OCI-LY7 (cell line): ENCODE results near the gene TFRC. TPM values are rescaled to one million over a fixed set of nuclear protein-coding genes. Genes with fewer than 3 reads are reported as not detected.

Experiments used
- BruUV-seq: library from RNA; stranded (reverse); fragments of 400-500 nt; replicated peaks from 2 replicates; lab custom pipeline; 2021; lab: Mats Ljungman, UMichigan
- CTCF ChIA-PET: fragments of 300-600 bp; sonication (Branson Sonifier 250); formaldehyde crosslinking; loops from one replicate; lab custom pipeline; 2022; ENCODE audit warnings: antibody characterized with exemption; ENCODE audit not compliant: unreplicated experiment; lab: Charles Lee
- POLR2A ChIA-PET: fragments of 300-600 bp; sonication (Branson Sonifier 250); formaldehyde crosslinking; loops from one replicate; lab custom pipeline; 2022; ENCODE audit warnings: antibody characterized with exemption; lab: Charles Lee
- DNase-seq: peaks from one replicate; pipeline ENCODE4 v3.0.0-alpha.2; 2015; ENCODE audit warnings: low spot score
- H2AFZ ChIP-seq: fragments of 200-600 bp; sonication (generic), shearing (Covaris generic); 2 replicates; pipeline ENCODE4 v1.6.1; 2014; ENCODE audit warnings: mild to moderate bottlenecking, antibody characterized with exemption, low read length, moderate library complexity
- H3K27ac ChIP-seq: fragments of 200-600 bp; sonication (generic); 2 replicates; pipeline ENCODE4 v1.5.1; 2014; ENCODE audit warnings: mixed run types, low read depth, mild to moderate bottlenecking, moderate library complexity, low read length, inconsistent platforms; ENCODE audit not compliant: poor library complexity, severe bottlenecking
- H3K36me3 ChIP-seq: fragments of 200-600 bp; sonication (generic); 2 replicates; pipeline ENCODE4 v1.6.1; 2014; ENCODE audit warnings: mild to moderate bottlenecking, antibody characterized with exemption, low read length, moderate library complexity, mixed read lengths; ENCODE audit not compliant: insufficient read depth
- H3K4me1 ChIP-seq: fragments of 200-600 bp; sonication (generic); 2 replicates; pipeline ENCODE4 v1.5.1; 2014; ENCODE audit warnings: mild to moderate bottlenecking, low read length; ENCODE audit not compliant: insufficient read depth, poor library complexity, severe bottlenecking
- H3K4me2 ChIP-seq: fragments of 200-600 bp; sonication (generic); 2 replicates; pipeline ENCODE4 v1.6.1; 2014; ENCODE audit warnings: mild to moderate bottlenecking, low read length
- H3K4me3 ChIP-seq: fragments of 200-600 bp; sonication (generic); 2 replicates; pipeline ENCODE4 v1.5.1; 2014; ENCODE audit warnings: mild to moderate bottlenecking, low read depth, low read length; ENCODE audit not compliant: poor library complexity, severe bottlenecking
- H3K79me2 ChIP-seq: fragments of 200-600 bp; sonication (generic); 2 replicates; pipeline ENCODE4 v1.6.1; 2016; ENCODE audit warnings: low read depth, mild to moderate bottlenecking, low read length, moderate library complexity, mixed read lengths; ENCODE audit not compliant: insufficient read depth
- H3K9me2 ChIP-seq: fragments of 200-600 bp; sonication (generic); 2 replicates; pipeline ENCODE4 v1.6.1; 2016; ENCODE audit warnings: mild to moderate bottlenecking, low read length, mixed read lengths; ENCODE audit not compliant: insufficient read depth
- H3K9me3 ChIP-seq: fragments of 200-600 bp; sonication (generic); 2 replicates; pipeline ENCODE4 v1.6.1; 2014; ENCODE audit warnings: mild to moderate bottlenecking, mixed run types, low read length, mixed read lengths
- H4K20me1 ChIP-seq: fragments of 200-600 bp; sonication (generic); 2 replicates; pipeline ENCODE4 v1.6.1; 2014; ENCODE audit warnings: mild to moderate bottlenecking, antibody characterized with exemption, low read length, moderate library complexity, mixed read lengths; ENCODE audit not compliant: insufficient read depth
- EZH2phosphoT487 ChIP-seq: fragments of 200-600 bp; sonication (generic); IDR thresholded peaks from 2 replicates; pipeline ENCODE4 v1.6.1; 2018; ENCODE audit warnings: low read depth, borderline replicate concordance, mild to moderate bottlenecking, mixed run types, antibody characterized with exemption, low read length, moderate library complexity, mixed read lengths
- intact Hi-C: fragments of 100-400 bp; cut with micrococcal nuclease; formaldehyde crosslinking; loops from one replicate; pipeline ENCODE4 v1.10.0; 2022; ENCODE audit not compliant: unreplicated experiment
- total RNA-seq, 2 experiments: library from RNA; depleted of rRNA in 1 of 2; stranded (reverse); fragments of >200 nt in 1 of 2; shearing (Covaris generic) in 1 of 2; gene quantifications; 2 replicates each; pipeline ENCODE4 v1.2.3, GENCODE V29; 2014 to 2022
- TF ChIP-seq, protein P1 (sequence below): fragments of 200-600 bp; sonication (generic); conservative IDR thresholded peaks from 2 replicates; pipeline ENCODE4 v1.5.1; 2014; ENCODE audit warnings: mild to moderate bottlenecking, antibody characterized with exemption, low read length, moderate library complexity, mixed read lengths

TFRC gene
- total RNA-seq, 2 experiments from 2014 or later, result 127 to 236 TPM

DNA sequence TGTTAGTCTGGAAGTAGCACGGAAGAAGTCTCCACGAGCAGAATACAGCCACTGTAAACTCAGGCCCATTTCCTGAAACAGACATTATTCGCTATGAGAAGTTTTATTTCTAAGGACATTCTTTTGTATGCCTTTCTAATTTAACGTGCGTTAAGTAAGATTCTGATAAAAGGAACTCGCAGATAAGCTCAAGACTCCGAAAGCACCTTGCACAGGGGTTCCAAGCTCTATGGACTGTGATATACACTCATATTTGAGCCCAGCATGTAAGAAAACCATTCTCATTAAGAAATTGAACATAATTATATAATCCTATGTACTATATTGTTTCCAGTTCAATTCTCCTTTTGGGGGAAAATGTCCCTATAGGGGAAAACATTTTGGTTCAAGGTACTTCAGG is 28.4 kb downstream of the TFRC start:
- Histone ChIP-seq H3K4me2 (no peak overlapping the region), H2AFZ (no peak overlapping the region), H3K79me2 (no peaks in the 10 kb centered on the region), H4K20me1 (no peaks in the 10 kb centered on the region; the same call in 1 of the 2 replicates), H3K9me2 (no peaks in the 10 kb centered on the region), H3K4me3 (no peak overlapping the region), H3K27ac (no peak overlapping the region), H3K4me1 (no peaks in the 10 kb centered on the region), H3K9me3 (no peaks in the 10 kb centered on the region), H3K36me3 (peaks cover 99% of the 10 kb centered on the region)
- no peak for DNase-seq
- TF ChIP-seq, protein P1, sequence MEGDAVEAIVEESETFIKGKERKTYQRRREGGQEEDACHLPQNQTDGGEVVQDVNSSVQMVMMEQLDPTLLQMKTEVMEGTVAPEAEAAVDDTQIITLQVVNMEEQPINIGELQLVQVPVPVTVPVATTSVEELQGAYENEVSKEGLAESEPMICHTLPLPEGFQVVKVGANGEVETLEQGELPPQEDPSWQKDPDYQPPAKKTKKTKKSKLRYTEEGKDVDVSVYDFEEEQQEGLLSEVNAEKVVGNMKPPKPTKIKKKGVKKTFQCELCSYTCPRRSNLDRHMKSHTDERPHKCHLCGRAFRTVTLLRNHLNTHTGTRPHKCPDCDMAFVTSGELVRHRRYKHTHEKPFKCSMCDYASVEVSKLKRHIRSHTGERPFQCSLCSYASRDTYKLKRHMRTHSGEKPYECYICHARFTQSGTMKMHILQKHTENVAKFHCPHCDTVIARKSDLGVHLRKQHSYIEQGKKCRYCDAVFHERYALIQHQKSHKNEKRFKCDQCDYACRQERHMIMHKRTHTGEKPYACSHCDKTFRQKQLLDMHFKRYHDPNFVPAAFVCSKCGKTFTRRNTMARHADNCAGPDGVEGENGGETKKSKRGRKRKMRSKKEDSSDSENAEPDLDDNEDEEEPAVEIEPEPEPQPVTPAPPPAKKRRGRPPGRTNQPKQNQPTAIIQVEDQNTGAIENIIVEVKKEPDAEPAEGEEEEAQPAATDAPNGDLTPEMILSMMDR, result no peak
- TF ChIP-seq EZH2phosphoT487, result no peak
- ChIA-PET POLR2A (interaction anchor here (0.5 to 0.7 kb wide), 3 partner anchors 15 to 323 kb away, joined by 3 to 5 read pairs (median 4); no protein-coding TSS in a partner anchor), CTCF (no interaction called here)
- BruUV-seq, result no TSS peak
- intact Hi-C loops, result no loop called here

DNA sequence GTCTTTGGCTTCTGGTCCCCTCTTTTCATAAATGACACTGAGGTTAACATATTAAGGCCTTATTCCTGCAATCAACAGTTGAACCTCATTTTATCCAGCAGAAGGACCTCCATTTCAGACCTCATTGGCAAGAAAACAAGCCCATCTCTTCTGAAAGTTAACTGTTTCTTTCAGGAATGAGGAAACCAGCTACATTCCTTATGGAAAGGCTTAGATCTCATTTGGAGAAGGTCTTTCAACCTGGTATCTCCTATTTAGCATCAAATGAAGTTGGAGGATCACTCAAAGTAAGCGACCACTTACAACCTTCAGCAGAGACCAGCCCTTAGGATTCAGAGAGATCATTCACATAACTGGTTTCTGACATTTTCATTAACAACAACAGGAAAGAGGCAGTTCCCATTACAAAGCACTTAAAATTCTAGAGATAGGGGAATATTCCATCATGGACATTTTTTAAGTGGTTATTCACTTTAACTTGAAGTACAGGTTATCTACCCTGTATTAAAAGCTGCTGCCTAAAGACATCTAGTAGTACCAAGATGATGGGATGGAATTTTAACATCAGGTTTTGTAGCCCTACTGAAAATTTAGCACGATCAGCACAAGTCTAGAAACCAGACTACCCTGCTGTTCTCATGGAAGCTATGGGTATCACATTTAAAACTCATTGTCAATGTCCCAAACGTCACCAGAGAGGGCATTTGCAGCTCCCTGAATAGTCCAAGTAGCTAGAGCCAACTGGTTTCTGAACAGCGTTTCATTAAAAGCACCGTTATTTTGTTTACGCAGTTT is 30.4 kb downstream of the TFRC start:
- no peak overlapping the region for H3K4me2 ChIP-seq
- no peaks in the 10 kb centered on the region for H3K4me1 ChIP-seq
- POLR2A ChIA-PET, result interaction anchor here (1.0 to 3.0 kb wide), 2 partner anchors 11 to 13 kb away, joined by 3 to 11 read pairs; no protein-coding TSS in a partner anchor
- no peak overlapping the region for H3K27ac ChIP-seq
- no peaks in the 10 kb centered on the region for H3K9me2 ChIP-seq
- no peak overlapping the region for H2AFZ ChIP-seq
- H3K36me3 ChIP-seq, result peaks cover 96% of the 10 kb centered on the region
- CTCF ChIA-PET, result no interaction called here
- no peak for DNase-seq
- no TSS peak for BruUV-seq
- H3K4me3 ChIP-seq, result no peak overlapping the region
- no peaks in the 10 kb centered on the region; the same call in 1 of the 2 replicates for H4K20me1 ChIP-seq
- TF ChIP-seq, protein P1, result no peak
- no peak for TF ChIP-seq EZH2phosphoT487
- H3K9me3 ChIP-seq, result no peaks in the 10 kb centered on the region
- intact Hi-C loops, result no loop called here
- no peaks in the 10 kb centered on the region for H3K79me2 ChIP-seq

DNA sequence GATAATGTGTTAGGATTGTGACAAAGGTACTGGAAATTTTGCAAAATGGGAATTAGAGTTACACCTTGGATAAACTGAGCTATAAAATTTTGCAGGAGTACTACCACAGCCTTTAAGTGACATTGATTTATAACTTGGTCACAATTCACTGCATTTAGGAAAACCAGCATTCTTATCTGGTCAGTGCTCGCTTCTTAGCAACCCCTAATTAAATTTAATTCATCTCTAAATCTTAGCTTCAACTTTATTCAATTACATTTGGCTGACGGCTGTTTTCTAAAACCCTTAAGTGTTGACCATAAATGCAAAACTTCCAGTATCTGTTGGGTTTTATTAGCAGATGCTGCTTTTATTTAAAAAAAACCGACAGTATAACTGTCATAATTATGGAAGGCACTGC is 31.3 kb downstream of the TFRC start:
- Histone ChIP-seq H3K4me1 (no peaks in the 10 kb centered on the region), H3K4me3 (no peak overlapping the region), H4K20me1 (no peaks in the 10 kb centered on the region; the same call in 1 of the 2 replicates), H3K79me2 (no peaks in the 10 kb centered on the region), H3K4me2 (no peak overlapping the region), H3K9me2 (no peaks in the 10 kb centered on the region), H3K9me3 (no peaks in the 10 kb centered on the region), H2AFZ (no peak overlapping the region), H3K36me3 (peaks cover 95% of the 10 kb centered on the region), H3K27ac (no peak overlapping the region)
- ChIA-PET CTCF (no interaction called here), POLR2A (interaction anchor here (0.5 to 3.0 kb wide), 2 partner anchors 13 to 108 kb away, joined by 4 to 11 read pairs; no protein-coding TSS in a partner anchor)
- TF ChIP-seq, protein P1, result no peak
- no peak for TF ChIP-seq EZH2phosphoT487
- no peak for DNase-seq
- intact Hi-C loops, result no loop called here
- BruUV-seq, result no TSS peak
